ENCODE measurements around the gene CLEC18A. TPM values are rescaled to one million over a fixed set of nuclear protein-coding genes. Genes with fewer than 3 reads are reported as not detected.
"Not testable (repeated sequence)": the region's sequence is repeated elsewhere in the genome, so short reads cannot be mapped to it uniquely, and the experiment has no call there.

CLEC18A gene
- total RNA-seq, 2 donors from 2014 or later = 2.2 to 5.1 TPM

DNA sequence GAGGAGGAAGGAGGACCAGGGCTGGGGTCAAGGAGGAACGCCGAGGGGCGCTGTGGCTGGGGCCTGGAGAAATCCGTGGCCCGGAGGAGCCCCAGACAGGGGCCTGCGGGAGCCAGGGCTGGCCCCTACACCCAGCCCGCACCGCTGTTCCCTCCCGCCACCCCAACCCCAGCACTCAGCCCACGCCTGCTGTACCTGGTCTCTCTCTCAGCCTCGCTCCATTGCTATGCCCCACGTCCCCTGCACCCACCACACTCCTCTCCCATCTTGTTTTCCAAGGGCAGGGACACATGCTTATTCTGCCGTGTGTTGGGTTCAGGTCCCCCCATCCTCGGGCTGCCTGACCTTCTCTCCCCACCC, 518 bp downstream of the CLEC18A start:
- peak; percentile 8 to 10 for ATAC-seq
- not testable (repeated sequence) for H3K9me3 Mint-ChIP-seq; H3K4me3 Mint-ChIP-seq; H3K27me3 Mint-ChIP-seq; H3K27ac Mint-ChIP-seq; H3K36me3 Mint-ChIP-seq; DNase-seq (ENCODE audit: low spot score); H3K4me1 Mint-ChIP-seq (ENCODE audit: low read depth in 2 of 2)

DNA sequence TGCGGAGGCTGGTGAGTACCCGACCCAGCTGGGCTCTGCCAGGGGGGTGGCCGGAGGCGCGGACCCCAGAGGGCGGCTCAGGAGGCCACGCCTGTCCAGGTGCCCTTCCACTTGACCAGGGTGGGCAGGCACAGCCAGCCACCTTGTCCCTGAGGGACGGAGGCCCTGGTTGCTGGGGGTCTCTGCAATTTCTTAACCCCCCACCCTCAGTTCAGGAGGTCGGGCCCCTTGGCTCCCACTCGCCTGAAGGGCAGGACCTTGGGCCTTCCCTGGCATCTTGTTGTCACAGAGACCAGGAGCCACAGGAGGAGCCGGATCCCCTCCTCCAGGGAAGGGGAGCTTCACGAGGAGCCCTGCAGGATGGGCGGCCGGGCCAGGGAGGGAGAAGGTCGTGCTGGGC, 982 bp downstream of the CLEC18A start:
- peak; percentile 25 to 29 for ATAC-seq
- not testable (repeated sequence) for H3K9me3 Mint-ChIP-seq; DNase-seq (ENCODE audit: low spot score); H3K36me3 Mint-ChIP-seq; H3K27me3 Mint-ChIP-seq; H3K27ac Mint-ChIP-seq; H3K4me1 Mint-ChIP-seq (ENCODE audit: low read depth in 2 of 2); H3K4me3 Mint-ChIP-seq

DNA sequence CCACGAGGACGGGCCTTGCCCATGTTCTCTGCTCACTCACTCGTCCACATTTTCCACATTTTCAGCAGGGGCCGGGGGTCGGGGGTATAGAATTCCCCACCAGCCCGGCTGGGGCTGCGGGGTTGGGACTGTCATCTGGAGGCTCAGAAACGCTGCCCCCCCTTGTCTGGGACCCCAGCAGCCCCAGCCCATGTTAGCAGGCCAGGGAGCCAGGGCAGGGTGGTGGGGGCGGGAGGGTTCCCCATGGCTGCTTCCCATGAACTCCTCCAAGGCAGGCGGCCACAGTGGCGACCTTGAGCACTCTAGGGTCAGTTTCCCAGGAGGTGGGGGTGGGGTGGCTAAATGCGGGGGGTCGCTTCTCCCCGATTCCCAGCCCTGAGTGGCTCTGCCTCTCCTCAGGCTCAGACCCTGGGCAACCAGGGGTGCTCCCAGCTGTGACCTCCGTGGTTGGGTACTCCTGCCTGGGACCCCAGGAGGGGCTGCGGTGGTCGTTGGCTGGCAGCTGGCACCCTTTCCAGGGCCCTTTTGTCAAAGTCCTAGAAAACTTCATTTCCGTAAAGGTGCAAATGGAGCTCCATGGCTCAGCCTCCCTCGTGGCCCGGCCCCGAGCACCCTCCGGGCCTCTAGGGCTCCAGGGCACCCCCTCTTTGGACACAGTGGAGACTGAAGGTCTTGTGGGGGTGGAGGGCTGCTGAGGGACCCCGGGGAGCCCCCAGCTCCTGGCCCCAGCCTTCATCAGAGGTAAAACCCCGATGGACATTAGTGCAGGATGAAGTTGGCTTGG, 1.6 kb downstream of the CLEC18A start:
- not testable (repeated sequence) for H3K4me3 Mint-ChIP-seq; H3K4me1 Mint-ChIP-seq (ENCODE audit: low read depth in 2 of 2); H3K36me3 Mint-ChIP-seq; ATAC-seq; H3K27ac Mint-ChIP-seq; H3K9me3 Mint-ChIP-seq; H3K27me3 Mint-ChIP-seq; DNase-seq (ENCODE audit: low spot score)

DNA sequence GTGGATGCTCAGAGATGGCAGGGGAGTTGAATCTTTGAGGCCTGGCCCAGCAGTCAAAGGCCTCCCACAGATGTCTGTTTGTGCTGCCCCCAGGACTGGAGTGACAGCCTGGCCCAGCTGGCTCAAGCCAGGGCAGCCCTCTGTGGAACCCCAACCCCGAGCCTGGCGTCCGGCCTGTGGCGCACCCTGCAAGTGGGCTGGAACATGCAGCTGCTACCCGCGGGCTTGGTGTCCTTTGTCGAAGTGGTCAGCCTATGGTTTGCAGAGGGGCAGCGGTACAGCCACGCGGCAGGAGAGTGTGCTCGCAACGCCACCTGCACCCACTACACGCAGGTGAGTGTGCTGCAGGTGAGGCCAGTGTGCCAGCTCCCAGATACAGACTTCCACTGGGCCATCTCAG, 3.1 kb downstream of the CLEC18A start:
- peak in 1 of 2 donors; percentile 7 for ATAC-seq
- not testable (repeated sequence) for H3K27ac Mint-ChIP-seq; H3K4me3 Mint-ChIP-seq; H3K36me3 Mint-ChIP-seq; DNase-seq (ENCODE audit: low spot score); H3K9me3 Mint-ChIP-seq; H3K27me3 Mint-ChIP-seq; H3K4me1 Mint-ChIP-seq (ENCODE audit: low read depth in 2 of 2)

DNA sequence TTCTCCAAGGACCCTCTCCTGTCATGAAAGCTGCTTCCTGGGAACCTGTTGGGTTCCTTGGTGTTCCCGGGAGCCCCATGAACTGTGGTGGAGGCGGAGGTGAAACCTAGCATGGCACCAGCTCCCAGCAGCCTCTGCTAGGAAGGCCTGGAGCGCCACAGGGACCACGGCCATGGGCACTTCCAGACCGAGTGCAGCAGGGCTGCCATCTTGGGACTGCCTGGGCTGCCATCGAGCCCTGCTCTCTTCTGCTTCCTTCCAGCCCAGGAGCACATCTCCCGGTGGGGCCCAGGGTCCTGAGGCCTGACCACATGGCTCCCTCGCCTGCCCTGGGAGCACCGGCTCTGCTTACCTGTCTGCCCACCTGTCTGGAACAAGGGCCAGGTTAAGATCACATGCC, 12.2 kb downstream of the CLEC18A start:
- not testable (repeated sequence) for H3K27ac Mint-ChIP-seq; H3K36me3 Mint-ChIP-seq; H3K27me3 Mint-ChIP-seq; H3K9me3 Mint-ChIP-seq; DNase-seq (ENCODE audit: low spot score); H3K4me3 Mint-ChIP-seq; H3K4me1 Mint-ChIP-seq (ENCODE audit: low read depth in 2 of 2)
- peak in 1 of 2 donors; percentile 3 for ATAC-seq

DNA sequence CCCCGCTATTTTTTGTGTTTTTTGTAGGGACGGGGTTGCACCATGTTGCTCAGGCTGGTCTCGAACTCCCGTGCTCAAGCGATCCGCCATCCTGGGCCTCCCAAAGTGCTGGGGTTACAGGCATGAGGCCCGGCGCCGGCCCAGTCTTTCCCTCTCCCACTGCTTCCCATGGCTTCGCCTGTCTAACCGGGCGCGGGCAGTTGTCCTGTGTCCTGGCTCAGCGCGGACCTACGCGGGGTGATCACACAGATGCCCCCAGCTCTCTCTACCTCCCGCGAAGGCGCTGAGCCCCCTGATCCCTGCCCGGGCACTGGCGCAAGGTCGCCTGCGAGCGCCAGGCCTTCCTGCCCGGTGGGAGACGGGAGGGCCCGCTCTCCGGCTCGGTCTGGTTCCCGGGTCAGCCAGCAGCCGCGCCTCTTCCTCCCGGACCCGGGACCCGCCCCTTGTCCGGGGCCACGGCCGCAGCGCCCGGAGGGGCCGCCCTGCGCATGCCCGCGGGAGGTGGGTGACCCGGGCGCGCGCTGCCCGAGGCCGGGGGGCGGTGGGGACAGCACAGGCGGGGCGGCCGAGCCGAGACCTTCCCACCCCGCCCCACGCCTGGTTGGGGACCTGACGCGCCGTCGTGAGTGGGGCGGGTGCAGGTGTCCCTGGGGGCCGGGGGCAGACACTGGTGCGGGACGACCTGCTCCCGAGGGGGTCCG, 14.0 kb downstream of the CLEC18A start:
- DNase-seq (ENCODE audit: low spot score); H3K36me3 Mint-ChIP-seq; H3K9me3 Mint-ChIP-seq; H3K27me3 Mint-ChIP-seq; H3K27ac Mint-ChIP-seq; H3K4me1 Mint-ChIP-seq (ENCODE audit: low read depth in 2 of 2); H3K4me3 Mint-ChIP-seq: not testable (repeated sequence)
- peak; percentile 69 to 79 for ATAC-seq

DNA sequence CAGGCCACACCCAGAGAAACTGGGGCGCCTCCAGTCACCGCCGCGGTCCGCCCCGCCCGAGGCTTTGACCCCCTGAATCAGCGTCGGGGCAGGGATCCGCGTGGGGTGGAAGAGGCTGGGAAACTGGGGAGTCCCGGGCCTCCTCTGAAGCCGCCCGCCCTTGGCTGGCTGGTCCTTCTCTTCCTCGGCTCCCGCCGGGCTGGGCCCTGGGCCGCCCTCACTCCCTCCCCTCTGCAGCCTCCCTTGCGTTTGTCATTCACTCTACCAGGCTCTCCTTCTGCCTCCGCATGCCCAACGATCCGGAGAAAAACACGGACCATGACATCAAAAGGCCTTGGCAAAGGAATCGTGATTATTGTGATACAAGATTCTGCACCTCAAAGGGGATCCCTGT, 14.5 kb downstream of the CLEC18A start:
- not testable (repeated sequence) for H3K4me1 Mint-ChIP-seq (ENCODE audit: low read depth in 2 of 2); H3K36me3 Mint-ChIP-seq; H3K4me3 Mint-ChIP-seq; H3K27me3 Mint-ChIP-seq; ATAC-seq; DNase-seq (ENCODE audit: low spot score); H3K27ac Mint-ChIP-seq; H3K9me3 Mint-ChIP-seq

DNA sequence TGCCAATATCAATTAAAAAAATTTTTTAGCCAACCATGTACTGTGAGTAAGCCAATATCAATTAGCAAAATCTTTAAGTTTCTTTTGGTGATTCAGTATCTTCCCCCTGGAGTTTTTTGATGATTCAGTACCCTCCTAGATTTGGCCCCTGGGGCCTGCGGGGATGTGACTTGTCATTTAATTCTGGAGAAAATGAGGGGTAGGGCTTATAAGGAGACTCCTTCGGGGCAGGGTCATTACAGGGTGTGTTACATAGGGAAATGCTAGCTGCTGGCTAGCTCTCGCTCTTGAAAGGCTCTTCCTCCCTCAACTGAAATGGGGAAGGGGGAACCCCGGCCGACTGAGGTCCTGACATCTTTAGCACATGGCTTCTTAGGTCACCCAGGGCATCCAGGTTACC, 16.6 kb downstream of the CLEC18A start:
- not testable (repeated sequence) for H3K36me3 Mint-ChIP-seq; H3K4me3 Mint-ChIP-seq; H3K27ac Mint-ChIP-seq; H3K4me1 Mint-ChIP-seq (ENCODE audit: low read depth in 2 of 2); ATAC-seq; H3K9me3 Mint-ChIP-seq; DNase-seq (ENCODE audit: low spot score); H3K27me3 Mint-ChIP-seq

DNA sequence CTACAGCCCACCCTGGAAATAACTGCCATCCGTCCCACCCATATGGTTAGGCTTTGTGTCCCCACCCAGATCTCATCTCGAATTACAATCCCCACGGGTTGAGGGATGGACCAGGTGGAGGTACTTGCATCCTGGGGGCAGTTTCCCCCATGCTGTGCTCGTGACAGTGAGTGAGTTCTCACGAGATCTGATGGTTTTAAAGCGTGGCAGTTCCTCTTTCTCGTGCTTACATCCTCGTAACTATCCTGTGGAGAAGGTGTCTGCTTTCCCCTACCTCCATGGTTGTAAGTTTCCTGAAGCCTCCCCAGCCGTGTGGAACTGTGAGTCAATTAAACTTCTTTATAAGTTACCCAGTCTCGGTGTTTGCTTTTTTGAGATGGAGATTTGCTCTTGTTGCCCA, 17.0 kb downstream of the CLEC18A start:
- not testable (repeated sequence) for H3K4me1 Mint-ChIP-seq (ENCODE audit: low read depth in 2 of 2); H3K36me3 Mint-ChIP-seq; DNase-seq (ENCODE audit: low spot score); H3K27me3 Mint-ChIP-seq; ATAC-seq; H3K9me3 Mint-ChIP-seq; H3K4me3 Mint-ChIP-seq; H3K27ac Mint-ChIP-seq

DNA sequence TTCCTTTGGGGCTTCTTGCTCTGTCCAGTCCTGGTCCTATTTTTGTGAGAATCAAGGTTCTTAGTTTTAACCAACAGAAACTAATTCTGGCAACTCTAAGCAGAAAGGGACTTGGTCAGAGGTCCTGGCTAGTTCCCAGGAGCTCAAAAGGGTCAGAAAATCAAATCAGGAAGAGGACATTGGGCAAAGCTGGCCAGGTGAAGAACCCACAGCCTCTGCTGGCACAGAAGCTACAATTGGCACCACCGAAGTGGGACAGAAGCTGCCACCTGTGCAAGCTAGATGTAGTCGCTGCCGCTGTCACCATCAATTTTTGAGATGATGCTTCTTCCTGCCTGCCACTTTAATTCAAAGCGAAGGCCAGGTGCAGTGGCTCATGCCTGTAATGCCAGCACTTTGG, 18.5 kb downstream of the CLEC18A start:
- not testable (repeated sequence) for H3K27ac Mint-ChIP-seq

DNA sequence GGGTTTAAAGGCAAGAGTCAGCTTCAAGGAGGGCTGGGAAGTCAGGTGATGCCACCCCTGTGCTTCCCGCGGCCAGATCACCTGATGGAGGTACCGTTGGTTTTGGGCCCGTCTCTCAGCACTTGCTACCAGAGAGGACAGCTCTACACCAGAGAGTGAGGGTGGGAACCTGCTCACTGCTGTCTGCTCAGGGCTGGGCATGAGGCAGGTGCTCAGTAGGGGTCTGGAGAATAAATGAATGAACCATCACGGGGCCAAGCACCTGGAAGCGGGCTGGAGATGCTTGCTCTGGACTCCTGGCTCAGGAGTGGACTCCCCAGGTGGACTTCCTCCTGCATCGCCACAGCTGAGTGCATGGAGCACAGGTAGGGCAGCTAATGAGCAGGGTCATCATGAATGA, 21.0 kb downstream of the CLEC18A start:
- not testable (repeated sequence) for H3K4me3 Mint-ChIP-seq; DNase-seq (ENCODE audit: low spot score); ATAC-seq; H3K27ac Mint-ChIP-seq; H3K4me1 Mint-ChIP-seq (ENCODE audit: low read depth in 2 of 2); H3K27me3 Mint-ChIP-seq; H3K9me3 Mint-ChIP-seq; H3K36me3 Mint-ChIP-seq

More for the DNA sequence above, 18.5 kb downstream of the CLEC18A start:
- DNase-seq (ENCODE audit: low spot score); H3K9me3 Mint-ChIP-seq; H3K4me1 Mint-ChIP-seq (ENCODE audit: low read depth in 2 of 2); ATAC-seq; H3K4me3 Mint-ChIP-seq; H3K27me3 Mint-ChIP-seq; H3K36me3 Mint-ChIP-seq: not testable (repeated sequence)

DNA sequence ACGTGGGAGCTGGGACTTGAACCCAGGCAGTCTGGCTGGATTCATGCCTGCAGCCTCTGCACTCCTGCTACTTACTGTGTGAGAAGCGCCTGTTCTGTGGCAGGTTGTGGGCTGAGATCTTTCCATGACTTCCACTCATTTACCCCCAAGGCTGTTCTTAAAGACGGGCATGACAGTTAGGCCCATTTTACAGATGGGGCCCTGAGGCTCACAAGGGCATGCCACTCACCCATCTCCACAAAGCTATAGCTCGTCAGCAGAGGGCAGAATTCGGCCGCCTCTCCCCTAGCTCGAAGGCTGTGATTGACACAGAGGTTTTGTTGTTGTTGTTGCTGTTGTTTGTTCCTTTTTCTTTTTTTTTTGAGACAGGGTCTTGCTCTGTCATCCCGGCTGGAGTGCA, 21.8 kb downstream of the CLEC18A start:
- H3K36me3 Mint-ChIP-seq; H3K27me3 Mint-ChIP-seq; H3K4me1 Mint-ChIP-seq (ENCODE audit: low read depth in 2 of 2); H3K9me3 Mint-ChIP-seq; ATAC-seq; H3K27ac Mint-ChIP-seq; H3K4me3 Mint-ChIP-seq; DNase-seq (ENCODE audit: low spot score): not testable (repeated sequence)

DNA sequence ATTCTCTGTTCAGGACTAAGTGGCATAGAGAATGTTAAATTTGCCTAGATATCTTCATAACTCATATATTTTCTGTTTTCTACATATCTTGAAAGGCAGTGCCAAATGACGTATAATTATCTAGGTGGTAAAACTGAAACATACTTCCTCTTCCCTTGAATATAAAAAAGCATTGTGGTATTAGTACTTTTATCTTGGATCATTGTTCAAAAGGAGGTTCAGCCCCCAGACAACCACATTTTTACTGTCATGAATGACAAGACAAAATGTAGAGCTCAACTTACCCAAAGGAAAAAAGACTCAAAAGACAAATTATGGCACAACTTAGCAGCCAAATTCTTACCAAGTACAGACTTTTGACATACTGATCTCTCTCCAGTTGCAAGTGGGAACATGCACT, 34.1 kb downstream of the CLEC18A start:
- DNase-seq (ENCODE audit: low spot score); H3K4me3 Mint-ChIP-seq; H3K4me1 Mint-ChIP-seq (ENCODE audit: low read depth in 2 of 2); H3K27me3 Mint-ChIP-seq; H3K9me3 Mint-ChIP-seq; H3K27ac Mint-ChIP-seq; ATAC-seq; H3K36me3 Mint-ChIP-seq: not testable (repeated sequence)

DNA sequence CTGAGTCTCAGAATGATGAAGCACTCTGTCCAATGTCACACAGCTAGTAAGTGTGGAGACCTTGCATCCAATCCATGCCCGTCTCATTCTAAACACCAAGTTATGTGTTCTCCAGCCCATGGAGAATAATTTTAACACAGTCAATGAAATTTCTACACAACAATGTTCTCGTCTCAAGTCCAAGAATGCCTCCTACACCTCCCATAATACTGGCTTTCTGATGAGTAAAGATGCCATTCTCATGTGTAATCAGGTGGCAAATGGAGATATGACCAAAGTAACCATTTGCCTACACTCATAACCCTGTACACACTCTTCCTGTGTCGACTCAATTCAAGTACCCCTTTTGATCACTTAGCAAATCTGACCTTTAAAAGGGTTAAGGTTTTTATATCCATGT, 46.8 kb downstream of the CLEC18A start:
- H3K4me1 Mint-ChIP-seq (ENCODE audit: low read depth in 2 of 2); H3K4me3 Mint-ChIP-seq; DNase-seq (ENCODE audit: low spot score); H3K27me3 Mint-ChIP-seq; H3K27ac Mint-ChIP-seq; H3K36me3 Mint-ChIP-seq; H3K9me3 Mint-ChIP-seq; ATAC-seq: not testable (repeated sequence)

DNA sequence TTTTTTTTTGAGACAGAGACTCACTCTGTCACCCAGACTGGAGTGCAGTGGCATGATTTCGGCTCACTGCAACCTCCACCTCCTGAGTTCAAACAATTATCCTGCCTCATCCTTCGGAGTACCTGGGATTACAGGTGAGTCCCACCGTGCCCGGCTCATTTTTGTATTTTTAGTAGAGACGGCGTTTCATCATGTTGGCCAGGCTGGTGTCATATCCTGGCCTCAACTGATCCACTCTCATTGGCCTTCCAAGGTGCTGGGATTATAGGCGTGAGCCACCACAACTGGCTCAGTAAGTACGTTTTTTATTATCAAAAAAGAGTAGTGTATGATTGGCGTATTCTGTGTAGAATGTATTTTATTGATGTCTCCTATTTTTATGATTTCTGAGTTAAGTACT, 48.7 kb downstream of the CLEC18A start:
- not testable (repeated sequence) for H3K4me3 Mint-ChIP-seq; ATAC-seq; H3K27ac Mint-ChIP-seq; H3K27me3 Mint-ChIP-seq; H3K4me1 Mint-ChIP-seq (ENCODE audit: low read depth in 2 of 2); DNase-seq (ENCODE audit: low spot score); H3K36me3 Mint-ChIP-seq; H3K9me3 Mint-ChIP-seq

Data from natural killer cell treated with Interleukin-12 subunit alpha and Interleukin-12 subunit beta and Interleukin-15 and Interleukin-18, amount 100 ng/mL, for 72 hours (primary cell).